Measurements from ENCODE around the gene TRAP1. TPM values are rescaled to one million over a fixed set of nuclear protein-coding genes. Genes with fewer than 3 reads are reported as not detected.
A peak's percentile ranks its signal among the peaks of the same experiment; 100 is the strongest.
"Not testable (repeated sequence)": the region's sequence is repeated elsewhere in the genome, so short reads cannot be mapped to it uniquely, and the experiment has no call there.

TRAP1 gene
- polyA plus RNA-seq, 2 donors, result 46.8 to 87.9 TPM

DNA sequence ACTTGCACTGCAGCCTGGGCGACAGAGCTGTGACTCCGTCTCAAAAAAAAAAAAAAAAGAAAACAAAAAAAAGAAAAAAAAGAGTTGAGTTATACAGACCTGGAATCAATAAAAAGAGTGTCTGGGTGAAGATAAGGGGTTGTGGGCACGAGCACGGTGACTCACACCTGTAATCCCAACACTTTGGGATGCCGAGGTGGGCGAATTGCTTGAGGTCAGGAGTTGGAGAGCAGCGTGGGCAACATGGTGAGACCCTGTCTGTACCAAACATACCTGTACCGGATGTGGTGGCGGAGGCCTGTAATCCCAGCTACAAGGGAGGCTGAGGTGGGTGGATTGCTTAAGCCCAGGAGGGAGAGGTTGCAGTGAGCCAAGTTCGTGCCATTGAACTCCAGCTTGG lies 1.3 kb upstream of the TRAP1 start:
- H3K27me3 ChIP-seq (ENCODE audit: control insufficient read depth in 1 of 2, insufficient read depth in 2 of 2, low read length in 2 of 2), result no peaks in the 10 kb centered on the region
- peaks cover 0 to 4% of the 10 kb centered on the region in 2 donors for H3K4me1 ChIP-seq (ENCODE audit: control insufficient read depth in 2 of 2, insufficient read depth in 2 of 2, low read length in 1 of 2)
- H3K36me3 ChIP-seq (ENCODE audit: control insufficient read depth in 2 of 2, insufficient read depth in 2 of 2, low read length in 1 of 2), result no peaks in the 10 kb centered on the region
- no peaks in the 10 kb centered on the region for H3K9me3 ChIP-seq (ENCODE audit: control insufficient read depth in 2 of 2, insufficient read depth in 1 of 2, low read depth in 1 of 2, low read length in 1 of 2)
- WGBS, 2 donors, result 91 to 95% methylated on average over 10 of the region's 10 CpGs
- H3K27ac ChIP-seq (ENCODE audit: low read depth in 2 of 2, low read length in 1 of 2), result no peak overlapping the region
- no peak overlapping the region for H3K4me3 ChIP-seq (ENCODE audit: low read depth in 1 of 2, low read length in 2 of 2)

DNA sequence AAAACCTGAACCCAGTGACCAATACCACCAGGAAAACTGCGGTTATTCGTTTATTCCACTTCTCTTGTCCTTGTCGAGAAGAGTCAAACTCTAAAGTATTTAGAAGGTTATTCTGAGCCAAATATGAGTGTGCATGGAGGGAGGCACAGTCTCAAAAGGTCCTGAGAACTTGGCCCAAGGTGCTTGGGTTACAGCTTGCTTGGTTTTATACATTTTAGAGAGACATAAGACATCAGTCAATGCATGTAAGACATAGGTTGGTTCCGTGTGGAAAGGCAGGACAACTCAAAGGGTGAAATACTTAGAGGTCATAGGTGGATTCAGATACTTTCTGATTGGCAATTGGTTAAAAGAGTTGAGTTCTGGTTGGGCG lies 681 bp upstream of the TRAP1 start:
- Histone ChIP-seq H3K27ac (ENCODE audit: low read depth in 2 of 2, low read length in 1 of 2) (peak overlapping the region; percentile 80 to 87), H3K4me3 (ENCODE audit: low read depth in 1 of 2, low read length in 2 of 2) (peak overlapping the region; percentile 89 to 95), H3K4me1 (ENCODE audit: control insufficient read depth in 2 of 2, insufficient read depth in 2 of 2, low read length in 1 of 2) (peaks cover 0 to 4% of the 10 kb centered on the region in 2 donors), H3K27me3 (ENCODE audit: control insufficient read depth in 1 of 2, insufficient read depth in 2 of 2, low read length in 2 of 2) (no peaks in the 10 kb centered on the region), H3K36me3 (ENCODE audit: control insufficient read depth in 2 of 2, insufficient read depth in 2 of 2, low read length in 1 of 2) (peaks cover 0 to 1% of the 10 kb centered on the region in 2 donors), H3K9me3 (ENCODE audit: control insufficient read depth in 2 of 2, insufficient read depth in 1 of 2, low read depth in 1 of 2, low read length in 1 of 2) (no peaks in the 10 kb centered on the region)
- WGBS, 2 donors, result 25 to 27% methylated on average over 5 of the region's 5 CpGs

DNA sequence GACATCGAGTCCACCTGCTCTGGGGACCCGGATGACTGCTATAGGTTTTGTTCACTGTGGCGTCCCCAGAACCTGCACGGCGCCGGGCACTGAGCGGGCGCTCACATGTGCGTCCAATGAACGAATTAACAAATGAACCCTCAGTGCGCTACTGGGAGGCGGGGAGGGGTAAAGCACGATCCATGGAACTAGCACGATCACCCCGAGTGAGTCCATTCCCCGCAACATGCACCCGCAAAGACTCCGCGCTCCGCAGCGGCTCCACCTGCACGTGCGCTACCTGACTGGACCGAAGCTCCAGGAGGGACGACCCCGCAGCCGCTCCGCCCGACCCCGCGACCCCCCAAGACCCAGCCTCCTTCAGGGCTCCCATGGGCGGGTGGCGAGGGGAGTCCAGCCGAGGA lies 491 bp downstream of the TRAP1 start:
- Histone ChIP-seq H3K36me3 (ENCODE audit: control insufficient read depth in 2 of 2, insufficient read depth in 2 of 2, low read length in 1 of 2) (peaks cover 0 to 2% of the 10 kb centered on the region in 2 donors), H3K27ac (ENCODE audit: low read depth in 2 of 2, low read length in 1 of 2) (peak overlapping the region; percentile 6 to 76), H3K4me1 (ENCODE audit: control insufficient read depth in 2 of 2, insufficient read depth in 2 of 2, low read length in 1 of 2) (peaks cover 0 to 6% of the 10 kb centered on the region in 2 donors), H3K4me3 (ENCODE audit: low read depth in 1 of 2, low read length in 2 of 2) (peak overlapping the region; percentile 89 to 95), H3K9me3 (ENCODE audit: control insufficient read depth in 2 of 2, insufficient read depth in 1 of 2, low read depth in 1 of 2, low read length in 1 of 2) (no peaks in the 10 kb centered on the region), H3K27me3 (ENCODE audit: control insufficient read depth in 1 of 2, insufficient read depth in 2 of 2, low read length in 2 of 2) (no peaks in the 10 kb centered on the region)
- 0% methylated on average over 20 to 34 of the region's 34 CpGs for WGBS, 2 donors

DNA sequence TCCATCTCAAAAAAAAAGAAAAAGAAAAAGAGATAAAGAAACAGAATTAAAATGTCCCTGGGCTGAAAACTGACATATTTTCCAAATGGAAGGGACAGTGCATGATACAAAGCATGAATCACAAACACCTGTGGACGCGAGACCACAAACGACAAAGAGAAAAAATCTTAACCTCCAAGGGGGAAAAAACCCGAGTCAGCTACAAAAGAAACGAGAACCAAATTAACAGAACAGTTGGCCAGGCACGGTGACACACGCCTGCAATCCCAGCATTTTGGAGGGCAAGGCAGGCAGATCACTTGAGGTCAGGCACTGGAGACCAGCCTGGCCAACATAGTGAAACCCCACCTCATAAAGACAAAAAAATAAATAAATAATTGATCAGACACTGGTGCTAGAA lies 1.9 kb downstream of the TRAP1 start:
- Histone ChIP-seq H3K27me3 (ENCODE audit: control insufficient read depth in 1 of 2, insufficient read depth in 2 of 2, low read length in 2 of 2) (no peaks in the 10 kb centered on the region), H3K4me1 (ENCODE audit: control insufficient read depth in 2 of 2, insufficient read depth in 2 of 2, low read length in 1 of 2) (peaks cover 0 to 6% of the 10 kb centered on the region in 2 donors), H3K36me3 (ENCODE audit: control insufficient read depth in 2 of 2, insufficient read depth in 2 of 2, low read length in 1 of 2) (peaks cover 0 to 2% of the 10 kb centered on the region in 2 donors), H3K4me3 (ENCODE audit: low read depth in 1 of 2, low read length in 2 of 2) (no peak overlapping the region), H3K9me3 (ENCODE audit: control insufficient read depth in 2 of 2, insufficient read depth in 1 of 2, low read depth in 1 of 2, low read length in 1 of 2) (no peaks in the 10 kb centered on the region), H3K27ac (ENCODE audit: low read depth in 2 of 2, low read length in 1 of 2) (no peak overlapping the region)
- 90 to 92% methylated on average over 7 of the region's 7 CpGs for WGBS, 2 donors

- not testable (repeated sequence) for H3K27me3 ChIP-seq (ENCODE audit: control insufficient read depth in 1 of 2, insufficient read depth in 2 of 2, low read length in 2 of 2); H3K4me3 ChIP-seq (ENCODE audit: low read depth in 1 of 2, low read length in 2 of 2); H3K27ac ChIP-seq (ENCODE audit: low read depth in 2 of 2, low read length in 1 of 2); H3K9me3 ChIP-seq (ENCODE audit: control insufficient read depth in 2 of 2, insufficient read depth in 1 of 2, low read depth in 1 of 2, low read length in 1 of 2); H3K36me3 ChIP-seq (ENCODE audit: control insufficient read depth in 2 of 2, insufficient read depth in 2 of 2, low read length in 1 of 2); H3K4me1 ChIP-seq (ENCODE audit: control insufficient read depth in 2 of 2, insufficient read depth in 2 of 2, low read length in 1 of 2)
- 96 to 98% methylated on average over 10 of the region's 10 CpGs for WGBS, 2 donors
Observed at GRCh38 chr16:3714378-3714777, 2.9 kb downstream of the TRAP1 start.

GRCh38 chr16:3713587-3714242 lies 3.6 kb downstream of the TRAP1 start:
- H3K27ac ChIP-seq (ENCODE audit: low read depth in 2 of 2, low read length in 1 of 2), result peak overlapping the region; percentile 75 to 93
- peak overlapping the region; percentile 18 to 37 for H3K4me3 ChIP-seq (ENCODE audit: low read depth in 1 of 2, low read length in 2 of 2)
- 67 to 69% methylated on average over 15 of the region's 15 CpGs for WGBS, 2 donors
- peaks cover 0 to 2% of the 10 kb centered on the region in 2 donors for H3K36me3 ChIP-seq (ENCODE audit: control insufficient read depth in 2 of 2, insufficient read depth in 2 of 2, low read length in 1 of 2)
- no peaks in the 10 kb centered on the region for H3K9me3 ChIP-seq (ENCODE audit: control insufficient read depth in 2 of 2, insufficient read depth in 1 of 2, low read depth in 1 of 2, low read length in 1 of 2)
- H3K4me1 ChIP-seq (ENCODE audit: control insufficient read depth in 2 of 2, insufficient read depth in 2 of 2, low read length in 1 of 2), result peaks cover 0 to 6% of the 10 kb centered on the region in 2 donors
- no peaks in the 10 kb centered on the region for H3K27me3 ChIP-seq (ENCODE audit: control insufficient read depth in 1 of 2, insufficient read depth in 2 of 2, low read length in 2 of 2)

GRCh38 chr16:3712861-3713372 lies 4.4 kb downstream of the TRAP1 start:
- Histone ChIP-seq H3K9me3 (ENCODE audit: control insufficient read depth in 2 of 2, insufficient read depth in 1 of 2, low read depth in 1 of 2, low read length in 1 of 2) (no peaks in the 10 kb centered on the region), H3K4me3 (ENCODE audit: low read depth in 1 of 2, low read length in 2 of 2) (peak overlapping the region; percentile 18 to 37), H3K36me3 (ENCODE audit: control insufficient read depth in 2 of 2, insufficient read depth in 2 of 2, low read length in 1 of 2) (peaks cover 0 to 2% of the 10 kb centered on the region in 2 donors), H3K4me1 (ENCODE audit: control insufficient read depth in 2 of 2, insufficient read depth in 2 of 2, low read length in 1 of 2) (peaks cover 0 to 6% of the 10 kb centered on the region in 2 donors), H3K27ac (ENCODE audit: low read depth in 2 of 2, low read length in 1 of 2) (peak overlapping the region; percentile 75 to 93), H3K27me3 (ENCODE audit: control insufficient read depth in 1 of 2, insufficient read depth in 2 of 2, low read length in 2 of 2) (no peaks in the 10 kb centered on the region)
- WGBS, 2 donors, result 57 to 63% methylated on average over 16 of the region's 16 CpGs

DNA sequence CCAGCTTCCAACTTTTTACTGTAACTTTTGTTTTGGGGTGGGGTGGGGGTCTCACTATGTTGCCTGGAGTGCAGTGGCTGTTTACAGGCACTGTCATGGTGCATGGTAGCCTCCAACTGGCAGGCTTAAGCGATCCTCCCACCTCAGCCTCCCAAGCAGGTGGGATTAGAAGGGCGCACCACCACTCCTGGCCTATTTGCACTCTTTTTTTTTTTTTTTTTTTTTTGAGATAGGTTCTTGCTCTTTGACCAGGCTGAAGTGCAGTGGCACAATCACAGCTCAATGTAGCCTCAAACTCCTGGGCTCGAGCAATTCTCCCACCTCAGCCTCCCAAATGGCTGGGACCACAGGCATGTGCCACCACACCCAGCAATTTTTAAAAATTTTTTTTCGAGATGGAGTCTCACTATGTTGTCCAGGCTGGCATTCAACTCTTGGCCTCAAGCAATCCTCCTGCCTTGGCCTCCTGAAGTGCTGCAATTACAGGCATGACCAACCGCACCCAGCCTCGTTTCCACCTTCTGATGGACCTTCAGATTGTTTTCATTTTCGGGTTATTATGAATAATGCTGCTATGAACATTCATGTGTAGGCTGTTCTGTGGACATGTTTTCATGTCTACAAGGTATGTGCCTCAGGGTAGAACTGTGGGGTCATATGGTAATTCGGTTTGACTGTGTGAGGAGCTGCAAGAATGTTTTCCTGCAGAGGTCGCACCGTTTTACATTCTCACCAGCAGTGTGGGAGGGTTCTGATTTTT lies 10.9 kb downstream of the TRAP1 start:
- no peak overlapping the region for H3K4me3 ChIP-seq (ENCODE audit: low read depth in 1 of 2, low read length in 2 of 2)
- H3K27ac ChIP-seq (ENCODE audit: low read depth in 2 of 2, low read length in 1 of 2), result no peak overlapping the region
- no peaks in the 10 kb centered on the region for H3K9me3 ChIP-seq (ENCODE audit: control insufficient read depth in 2 of 2, insufficient read depth in 1 of 2, low read depth in 1 of 2, low read length in 1 of 2)
- no peaks in the 10 kb centered on the region for H3K27me3 ChIP-seq (ENCODE audit: control insufficient read depth in 1 of 2, insufficient read depth in 2 of 2, low read length in 2 of 2)
- H3K36me3 ChIP-seq (ENCODE audit: control insufficient read depth in 2 of 2, insufficient read depth in 2 of 2, low read length in 1 of 2), result peaks cover 0 to 3% of the 10 kb centered on the region in 2 donors
- WGBS, 2 donors, result 92 to 94% methylated on average over 10 of the region's 10 CpGs
- no peaks in the 10 kb centered on the region for H3K4me1 ChIP-seq (ENCODE audit: control insufficient read depth in 2 of 2, insufficient read depth in 2 of 2, low read length in 1 of 2)

DNA sequence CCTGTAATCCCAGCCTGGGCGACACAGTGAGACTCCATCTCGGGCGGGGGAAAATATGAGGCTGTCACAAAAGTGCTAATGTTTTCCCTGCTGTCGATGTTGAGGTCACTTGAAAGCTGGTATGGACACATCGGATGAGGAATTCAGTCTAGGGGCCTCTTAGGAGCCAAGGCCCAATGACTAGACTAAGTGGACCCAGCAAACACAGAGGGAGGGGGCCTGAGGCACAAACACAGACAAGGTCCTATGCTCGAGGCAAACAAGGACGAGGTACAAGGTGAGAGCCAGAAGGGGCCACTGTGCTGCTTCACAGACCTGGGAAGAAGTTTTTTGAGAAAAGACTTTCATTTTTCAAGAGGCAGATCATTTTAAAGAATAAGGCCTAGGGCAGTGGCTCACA lies 15.2 kb downstream of the TRAP1 start:
- no peaks in the 10 kb centered on the region for H3K9me3 ChIP-seq (ENCODE audit: control insufficient read depth in 2 of 2, insufficient read depth in 1 of 2, low read depth in 1 of 2, low read length in 1 of 2)
- H3K27me3 ChIP-seq (ENCODE audit: control insufficient read depth in 1 of 2, insufficient read depth in 2 of 2, low read length in 2 of 2), result no peaks in the 10 kb centered on the region
- H3K36me3 ChIP-seq (ENCODE audit: control insufficient read depth in 2 of 2, insufficient read depth in 2 of 2, low read length in 1 of 2), result peaks cover 0 to 5% of the 10 kb centered on the region in 2 donors
- H3K4me1 ChIP-seq (ENCODE audit: control insufficient read depth in 2 of 2, insufficient read depth in 2 of 2, low read length in 1 of 2), result no peaks in the 10 kb centered on the region
- H3K27ac ChIP-seq (ENCODE audit: low read depth in 2 of 2, low read length in 1 of 2), result no peak overlapping the region
- no peak overlapping the region for H3K4me3 ChIP-seq (ENCODE audit: low read depth in 1 of 2, low read length in 2 of 2)
- 95% methylated on average over 7 of the region's 7 CpGs for WGBS, 2 donors
